HG03159 (cell line): ENCODE data around the gene USP3.
A peak's percentile ranks its signal among the peaks of the same experiment; 100 is the strongest.

ENCODE experiments used
- ATAC-seq: cut with Tn5 transposase; IDR thresholded peaks from one replicate; pipeline ENCODE4 v1.9.1; 2021; ENCODE audit warnings: mild to moderate bottlenecking, moderate library complexity; ENCODE audit not compliant: unreplicated experiment

USP3 gene

GRCh38 chr15:63582179-63582578, 77.8 kb downstream of the USP3 start:
- ATAC-seq = no peak

GRCh38 chr15:63582718-63583426, 78.5 kb downstream of the USP3 start:
- ATAC-seq = no peak

GRCh38 chr15:63586790-63587189, 82.4 kb downstream of the USP3 start:
- no peak for ATAC-seq

GRCh38 chr15:63587527-63587926, 83.1 kb downstream of the USP3 start:
- ATAC-seq = no peak

GRCh38 chr15:63588826-63589225, 84.4 kb downstream of the USP3 start:
- no peak for ATAC-seq

GRCh38 chr15:63593705-63594671, 89.6 kb downstream of the USP3 start:
- ATAC-seq = no peak

GRCh38 chr15:63595065-63595464, 90.7 kb downstream of the USP3 start:
- no peak for ATAC-seq

GRCh38 chr15:63595688-63596087, 91.3 kb downstream of the USP3 start:
- no peak for ATAC-seq

- ATAC-seq = no peak
These were observed 92.3 kb downstream of the USP3 start for GRCh38 chr15:63596676-63597037.

GRCh38 chr15:63597038-63597790, 92.8 kb downstream of the USP3 start, which contains the start of gene FBXL22:
TSS of gene FBXL22 (plus strand) at chr15:63597387. CDS start at chr15:63597393, 6 bp downstream.
- no peak for ATAC-seq

- no peak for ATAC-seq
These were observed 93.4 kb downstream of the USP3 start for GRCh38 chr15:63597821-63598220.

GRCh38 chr15:63598473-63599400, 94.3 kb downstream of the USP3 start:
- ATAC-seq = no peak

- ATAC-seq = no peak
These were observed 95.1 kb downstream of the USP3 start for GRCh38 chr15:63599401-63600000.

GRCh38 chr15:63600001-63600615, 95.7 kb downstream of the USP3 start:
- peak; percentile 5 for ATAC-seq

GRCh38 chr15:63600616-63601025, 96.2 kb downstream of the USP3 start:
- peak; percentile 66 for ATAC-seq

- ATAC-seq = peak; percentile 7
These were observed 96.8 kb downstream of the USP3 start for GRCh38 chr15:63601026-63601703.

- ATAC-seq = no peak
These were observed 97.4 kb downstream of the USP3 start for GRCh38 chr15:63601704-63602185.

GRCh38 chr15:63602595-63602994, 98.2 kb downstream of the USP3 start:
- ATAC-seq = no peak

GRCh38 chr15:63603516-63603915, 99.1 kb downstream of the USP3 start:
- ATAC-seq = no peak
